ENCODE data around the gene OGFR. TPM values are rescaled to one million over a fixed set of nuclear protein-coding genes. Genes with fewer than 3 reads are reported as not detected.

Gene OGFR
- total RNA-seq, 4 donors from 2014 or later: 73.3 to 88.3 (median 76.3) TPM

- no peak for DNase-seq
- Histone ChIP-seq H3K9me3 (no peaks in the 10 kb centered on the region), H3K36me3 (no peaks in the 10 kb centered on the region), H3K4me3 (no peak overlapping the region), H3K4me1 (peaks cover 0 to 2% (median under 1%) of the 10 kb centered on the region in 4 donors), H3K27me3 (no peaks in the 10 kb centered on the region), H3K27ac (no peak overlapping the region)
- TF ChIP-seq CTCF (IDR thresholded peaks at IDR 0.05): no peak
- TF ChIP-seq POLR2A (IDR thresholded peaks at IDR 0.05): no peak
Measured at GRCh38 chr20:62770916-62771315, 33.7 kb upstream of the OGFR start.

GRCh38 chr20:62771396-62772102 lies 33.1 kb upstream of the OGFR start:
- no peak overlapping the region for H3K27ac ChIP-seq
- H3K36me3 ChIP-seq: no peaks in the 10 kb centered on the region
- no peaks in the 10 kb centered on the region for H3K27me3 ChIP-seq
- no peak overlapping the region for H3K4me3 ChIP-seq
- no peak for DNase-seq
- H3K4me1 ChIP-seq: peaks cover 0 to 8% (median 7%) of the 10 kb centered on the region in 4 donors
- TF ChIP-seq CTCF (IDR thresholded peaks at IDR 0.05) (no peak), POLR2A (IDR thresholded peaks at IDR 0.05) (no peak)
- no peaks in the 10 kb centered on the region for H3K9me3 ChIP-seq

- no peaks in the 10 kb centered on the region for H3K9me3 ChIP-seq
- no peaks in the 10 kb centered on the region for H3K27me3 ChIP-seq
- H3K4me3 ChIP-seq: no peak overlapping the region
- TF ChIP-seq CTCF (IDR thresholded peaks at IDR 0.05): no peak
- TF ChIP-seq POLR2A (IDR thresholded peaks at IDR 0.05): no peak
- H3K36me3 ChIP-seq: no peaks in the 10 kb centered on the region
- no peak overlapping the region for H3K27ac ChIP-seq
- no peak for DNase-seq
- H3K4me1 ChIP-seq: peaks cover 0 to 9% (median 9%) of the 10 kb centered on the region in 4 donors
Measured at GRCh38 chr20:62772103-62772611, 32.5 kb upstream of the OGFR start.

GRCh38 chr20:62772619-62772989 lies 32.0 kb upstream of the OGFR start:
- H3K36me3 ChIP-seq: no peaks in the 10 kb centered on the region
- no peak for DNase-seq
- H3K27ac ChIP-seq: no peak overlapping the region
- no peaks in the 10 kb centered on the region for H3K27me3 ChIP-seq
- H3K9me3 ChIP-seq: no peaks in the 10 kb centered on the region
- H3K4me3 ChIP-seq: no peak overlapping the region
- H3K4me1 ChIP-seq: peaks cover 0 to 9% (median 9%) of the 10 kb centered on the region in 4 donors
- TF ChIP-seq CTCF (IDR thresholded peaks at IDR 0.05) (no peak), POLR2A (IDR thresholded peaks at IDR 0.05) (no peak)

GRCh38 chr20:62772990-62773844 lies 31.4 kb upstream of the OGFR start:
- peaks cover 0 to 9% (median 9%) of the 10 kb centered on the region in 4 donors for H3K4me1 ChIP-seq
- no peak overlapping the region for H3K27ac ChIP-seq
- no peak for DNase-seq
- no peaks in the 10 kb centered on the region for H3K36me3 ChIP-seq
- TF ChIP-seq CTCF (IDR thresholded peaks at IDR 0.05) (no peak), POLR2A (IDR thresholded peaks at IDR 0.05) (no peak)
- H3K27me3 ChIP-seq: no peaks in the 10 kb centered on the region
- no peak overlapping the region for H3K4me3 ChIP-seq
- no peaks in the 10 kb centered on the region for H3K9me3 ChIP-seq

Data from Peyer's patch (tissue), 4 donors.